Neural progenitor cell (in vitro differentiated cells): Measurements from ENCODE around the gene SLC22A23.

Experiments used
- EZH2 ChIP-seq: fragments of 200-600 bp; sonication (generic); IDR thresholded peaks from 2 replicates; pipeline ENCODE4 v1.6.1; 2017; ENCODE audit warnings: antibody characterized with exemption, mild to moderate bottlenecking, moderate library complexity
- EZH2phosphoT487 ChIP-seq: fragments of 200-600 bp; sonication (generic); IDR thresholded peaks from 2 replicates; pipeline ENCODE4 v1.6.1; 2017; ENCODE audit warnings: antibody characterized with exemption
- TF ChIP-seq, protein P1 (sequence below): fragments of 200-600 bp; sonication (generic); IDR thresholded peaks from 2 replicates; pipeline ENCODE4 v1.5.1; 2017; ENCODE audit warnings: antibody characterized with exemption, mild to moderate bottlenecking

DNA sequence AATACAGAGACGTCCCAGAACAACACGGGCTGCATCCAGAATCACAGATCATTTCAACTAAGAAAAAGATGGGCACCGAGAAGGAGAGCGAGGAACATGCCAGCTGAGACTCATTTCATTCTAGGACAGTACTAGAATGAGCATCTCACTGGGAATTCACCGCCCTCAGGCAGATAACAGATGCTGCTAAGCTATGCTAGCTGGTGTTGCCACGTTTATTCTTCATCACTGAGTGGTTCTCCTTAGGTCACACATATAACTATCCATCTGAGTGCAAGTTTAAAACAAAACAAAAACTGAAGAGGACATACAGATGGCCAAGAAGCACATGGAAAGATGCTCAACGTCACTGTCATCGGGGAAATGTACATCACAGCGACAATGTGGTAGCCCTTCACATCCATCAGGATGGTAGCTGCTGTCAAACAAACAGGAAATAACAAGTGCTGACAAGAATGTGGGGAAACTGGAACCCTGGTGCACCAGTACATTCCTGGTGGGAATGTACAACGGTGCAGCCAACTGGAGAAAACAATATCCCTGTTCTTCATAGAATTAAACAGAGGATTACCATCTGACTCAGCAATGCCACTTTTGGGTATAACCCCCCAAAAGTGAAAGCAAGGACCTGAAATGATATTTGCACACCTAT lies 97.6 kb downstream of the SLC22A23 start:
- TF ChIP-seq, protein P1, sequence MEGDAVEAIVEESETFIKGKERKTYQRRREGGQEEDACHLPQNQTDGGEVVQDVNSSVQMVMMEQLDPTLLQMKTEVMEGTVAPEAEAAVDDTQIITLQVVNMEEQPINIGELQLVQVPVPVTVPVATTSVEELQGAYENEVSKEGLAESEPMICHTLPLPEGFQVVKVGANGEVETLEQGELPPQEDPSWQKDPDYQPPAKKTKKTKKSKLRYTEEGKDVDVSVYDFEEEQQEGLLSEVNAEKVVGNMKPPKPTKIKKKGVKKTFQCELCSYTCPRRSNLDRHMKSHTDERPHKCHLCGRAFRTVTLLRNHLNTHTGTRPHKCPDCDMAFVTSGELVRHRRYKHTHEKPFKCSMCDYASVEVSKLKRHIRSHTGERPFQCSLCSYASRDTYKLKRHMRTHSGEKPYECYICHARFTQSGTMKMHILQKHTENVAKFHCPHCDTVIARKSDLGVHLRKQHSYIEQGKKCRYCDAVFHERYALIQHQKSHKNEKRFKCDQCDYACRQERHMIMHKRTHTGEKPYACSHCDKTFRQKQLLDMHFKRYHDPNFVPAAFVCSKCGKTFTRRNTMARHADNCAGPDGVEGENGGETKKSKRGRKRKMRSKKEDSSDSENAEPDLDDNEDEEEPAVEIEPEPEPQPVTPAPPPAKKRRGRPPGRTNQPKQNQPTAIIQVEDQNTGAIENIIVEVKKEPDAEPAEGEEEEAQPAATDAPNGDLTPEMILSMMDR, result no peak
- TF ChIP-seq EZH2, result no peak
- TF ChIP-seq EZH2phosphoT487, result no peak
